RWPE1 (cell line): ENCODE measurements around the gene SCART1.
A peak's percentile ranks its signal among the peaks of the same experiment; 100 is the strongest.
"Not testable (repeated sequence)": the region's sequence is repeated elsewhere in the genome, so short reads cannot be mapped to it uniquely, and the experiment has no call there.

Experiments
- CTCF ChIA-PET: fragments of 350-600 bp; sonication (Branson Sonifier 250); formaldehyde crosslinking; extraction: SDS; loops from one replicate; lab custom pipeline; 2021; lab: Yijun Ruan, JAX
- POLR2A ChIA-PET: fragments of 400-600 bp; formaldehyde crosslinking; extraction: SDS; loops from one replicate; lab custom pipeline; 2020; ENCODE audit warnings: antibody characterized with exemption; ENCODE audit not compliant: low non-redundant PET; lab: Yijun Ruan, JAX
- DNase-seq: peaks from one replicate; pipeline ENCODE4 v3.0.0; 2012; ENCODE audit warnings: low spot score
- H3K27ac ChIP-seq: fragments of 450-650 bp; 2 replicates; pipeline ENCODE4 v1.5.1; 2017
- CTCF ChIP-seq: fragments of 450-650 bp; conservative IDR thresholded peaks from 2 replicates; pipeline ENCODE4 v1.5.1; 2017; ENCODE audit warnings: low read depth, mild to moderate bottlenecking

The SCART1 gene

GRCh38 chr10:133438711-133439273 is 15.0 kb upstream of the SCART1 start:
- ChIA-PET CTCF (interaction anchor here (0.6 to 1.2 kb wide), 8 partner anchors 17 to 740 kb away, joined by 3 to 6 read pairs (median 3); no protein-coding TSS in a partner anchor), POLR2A (interaction anchor here (0.6 kb wide), 1 partner anchor 77 kb away, joined by 8 read pairs; no protein-coding TSS in a partner anchor)
- H3K27ac ChIP-seq: no peak overlapping the region
- DNase-seq: peak; percentile 40
- TF ChIP-seq CTCF: peak; percentile 18; the same call in 1 of the 2 replicates

GRCh38 chr10:133439517-133440461 is 14.0 kb upstream of the SCART1 start:
- no peak for TF ChIP-seq CTCF
- CTCF ChIA-PET: interaction anchor here (0.7 to 1.1 kb wide), 3 partner anchors 18 to 174 kb away, joined by 3 read pairs; no protein-coding TSS in a partner anchor
- no peak overlapping the region for H3K27ac ChIP-seq
- no peak for DNase-seq
- POLR2A ChIA-PET: interaction anchor here (0.6 kb wide), 1 partner anchor 78 kb away, joined by 8 read pairs; no protein-coding TSS in a partner anchor

GRCh38 chr10:133440633-133441285 is 13.0 kb upstream of the SCART1 start:
- CTCF ChIA-PET: interaction anchor here (0.7 kb wide), 1 partner anchor 40 kb away, joined by 3 read pairs; no protein-coding TSS in a partner anchor
- TF ChIP-seq CTCF: no peak
- no peak for DNase-seq
- no peak overlapping the region for H3K27ac ChIP-seq
- POLR2A ChIA-PET: no interaction called here

GRCh38 chr10:133441356-133441755 is 12.4 kb upstream of the SCART1 start:
- CTCF ChIA-PET, POLR2A ChIA-PET, H3K27ac ChIP-seq, DNase-seq: not testable (repeated sequence)

- ChIA-PET CTCF (no interaction called here), POLR2A (no interaction called here)
- DNase-seq: no peak
- H3K27ac ChIP-seq: no peak overlapping the region
- no peak for TF ChIP-seq CTCF
Measured at GRCh38 chr10:133441780-133442179, 12.0 kb upstream of the SCART1 start.

- H3K27ac ChIP-seq: no peak overlapping the region
- no peak for TF ChIP-seq CTCF
- DNase-seq: no peak
- ChIA-PET CTCF (no interaction called here), POLR2A (no interaction called here)
Measured at GRCh38 chr10:133442191-133442966, 11.4 kb upstream of the SCART1 start.
